NB4 (cell line): ENCODE measurements around the gene MEG3.

ENCODE experiments used
- CTCF ChIP-seq: IDR thresholded peaks from one replicate; pipeline ENCODE4 v1.5.1; 2012; ENCODE audit warnings: low read depth, low read length
- MAX ChIP-seq: IDR thresholded peaks from 2 replicates; pipeline ENCODE4 v1.6.1; 2011; ENCODE audit warnings: low read depth, low read length
- POLR2A ChIP-seq: IDR thresholded peaks from 2 replicates; pipeline ENCODE4 v1.6.1; 2011; ENCODE audit warnings: mild to moderate bottlenecking; ENCODE audit not compliant: insufficient read length; ENCODE audit errors: extremely low read depth

GRCh38 chr14:100846309-100846859 lies 20.5 kb downstream of the MEG3 start:
- TF ChIP-seq CTCF (no peak), MAX (no peak), POLR2A (no peak)
